Ishikawa (cell line): ENCODE measurements around the gene GALM.

Source experiments
- CEBPB ChIP-seq: IDR thresholded peaks from 2 replicates; pipeline ENCODE4 v1.6.1; 2012
- CREB1 ChIP-seq: IDR thresholded peaks from 2 replicates; pipeline ENCODE4 v1.6.1; 2012; ENCODE audit warnings: low read depth
- EGR1 ChIP-seq: IDR thresholded peaks from 2 replicates; pipeline ENCODE4 v1.6.1; 2012
- EP300 ChIP-seq: IDR thresholded peaks from 2 replicates; pipeline ENCODE4 v1.6.1; 2012; ENCODE audit warnings: borderline replicate concordance
- FOXM1 ChIP-seq: IDR thresholded peaks from 2 replicates; pipeline ENCODE4 v1.6.1; 2012; ENCODE audit warnings: low read depth, borderline replicate concordance
- NFIC ChIP-seq: IDR thresholded peaks from 2 replicates; pipeline ENCODE4 v1.6.1; 2012
- RAD21 ChIP-seq: IDR thresholded peaks from 2 replicates; pipeline ENCODE4 v1.6.1; 2012; ENCODE audit warnings: low read depth
- TAF1 ChIP-seq: IDR thresholded peaks from 2 replicates; pipeline ENCODE4 v1.6.1; 2012; ENCODE audit warnings: low read depth, mild to moderate bottlenecking
- TCF12 ChIP-seq: IDR thresholded peaks from 2 replicates; pipeline ENCODE4 v1.6.1; 2012; ENCODE audit warnings: low read depth
- TEAD4 ChIP-seq: IDR thresholded peaks from 2 replicates; pipeline ENCODE4 v1.6.1; 2012
- YY1 ChIP-seq: IDR thresholded peaks from 2 replicates; pipeline ENCODE4 v1.6.1; 2012; ENCODE audit warnings: low read depth
- ZBTB7A ChIP-seq: IDR thresholded peaks from 2 replicates; pipeline ENCODE4 v1.6.1; 2012; ENCODE audit warnings: low read depth
- TF ChIP-seq, protein P1 (sequence below): IDR thresholded peaks from 2 replicates; pipeline ENCODE4 v1.6.1; 2012
- TF ChIP-seq, protein P2 (sequence below): IDR thresholded peaks from 2 replicates; pipeline ENCODE4 v1.6.1; 2012; ENCODE audit warnings: low read depth, mild to moderate bottlenecking
- TF ChIP-seq, protein P3 (sequence below): IDR thresholded peaks from 2 replicates; pipeline ENCODE4 v1.6.1; 2012

The GALM gene

DNA sequence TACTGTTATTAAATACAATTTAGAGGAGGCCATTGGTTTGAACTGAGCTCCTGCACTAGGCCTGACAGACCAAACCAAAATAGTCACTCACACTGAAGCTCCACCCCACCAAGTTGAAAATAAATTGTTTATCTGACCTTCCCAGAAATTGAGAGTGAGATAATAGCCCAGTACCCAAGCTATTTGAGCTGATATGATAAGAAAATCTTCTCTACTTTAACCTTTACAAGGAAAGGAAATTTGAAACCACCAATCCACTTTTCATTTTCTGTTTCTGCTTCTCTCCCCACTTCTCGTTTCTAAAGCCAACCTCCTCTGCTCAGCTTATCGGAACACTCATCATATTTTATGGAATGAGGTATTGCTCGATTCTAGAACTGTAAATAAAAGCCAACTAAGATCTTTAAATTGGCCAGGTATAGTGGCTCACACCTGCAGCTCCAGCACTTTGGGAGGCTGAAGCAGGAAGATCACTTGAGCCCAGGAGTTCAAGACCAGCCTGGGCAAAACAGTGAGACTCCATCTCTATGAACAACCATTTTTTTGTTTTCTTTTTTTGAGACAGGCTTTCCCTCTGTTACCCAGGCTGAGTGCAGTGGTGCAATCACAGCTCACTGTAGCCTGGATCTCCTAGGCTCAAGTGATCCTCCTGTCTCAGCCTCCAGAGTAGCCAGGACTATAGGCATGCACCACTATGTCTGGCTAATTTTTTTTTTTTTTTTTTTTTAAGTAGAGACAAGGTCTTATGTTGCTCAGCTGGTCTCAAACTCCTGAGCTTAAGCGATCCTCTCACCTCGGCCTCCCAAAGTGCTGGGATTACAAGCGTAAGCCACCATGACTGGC lies 13.3 kb upstream of the GALM start:
- TF ChIP-seq, protein P1, sequence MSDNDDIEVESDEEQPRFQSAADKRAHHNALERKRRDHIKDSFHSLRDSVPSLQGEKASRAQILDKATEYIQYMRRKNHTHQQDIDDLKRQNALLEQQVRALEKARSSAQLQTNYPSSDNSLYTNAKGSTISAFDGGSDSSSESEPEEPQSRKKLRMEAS, result no peak
- TF ChIP-seq, protein P2, sequence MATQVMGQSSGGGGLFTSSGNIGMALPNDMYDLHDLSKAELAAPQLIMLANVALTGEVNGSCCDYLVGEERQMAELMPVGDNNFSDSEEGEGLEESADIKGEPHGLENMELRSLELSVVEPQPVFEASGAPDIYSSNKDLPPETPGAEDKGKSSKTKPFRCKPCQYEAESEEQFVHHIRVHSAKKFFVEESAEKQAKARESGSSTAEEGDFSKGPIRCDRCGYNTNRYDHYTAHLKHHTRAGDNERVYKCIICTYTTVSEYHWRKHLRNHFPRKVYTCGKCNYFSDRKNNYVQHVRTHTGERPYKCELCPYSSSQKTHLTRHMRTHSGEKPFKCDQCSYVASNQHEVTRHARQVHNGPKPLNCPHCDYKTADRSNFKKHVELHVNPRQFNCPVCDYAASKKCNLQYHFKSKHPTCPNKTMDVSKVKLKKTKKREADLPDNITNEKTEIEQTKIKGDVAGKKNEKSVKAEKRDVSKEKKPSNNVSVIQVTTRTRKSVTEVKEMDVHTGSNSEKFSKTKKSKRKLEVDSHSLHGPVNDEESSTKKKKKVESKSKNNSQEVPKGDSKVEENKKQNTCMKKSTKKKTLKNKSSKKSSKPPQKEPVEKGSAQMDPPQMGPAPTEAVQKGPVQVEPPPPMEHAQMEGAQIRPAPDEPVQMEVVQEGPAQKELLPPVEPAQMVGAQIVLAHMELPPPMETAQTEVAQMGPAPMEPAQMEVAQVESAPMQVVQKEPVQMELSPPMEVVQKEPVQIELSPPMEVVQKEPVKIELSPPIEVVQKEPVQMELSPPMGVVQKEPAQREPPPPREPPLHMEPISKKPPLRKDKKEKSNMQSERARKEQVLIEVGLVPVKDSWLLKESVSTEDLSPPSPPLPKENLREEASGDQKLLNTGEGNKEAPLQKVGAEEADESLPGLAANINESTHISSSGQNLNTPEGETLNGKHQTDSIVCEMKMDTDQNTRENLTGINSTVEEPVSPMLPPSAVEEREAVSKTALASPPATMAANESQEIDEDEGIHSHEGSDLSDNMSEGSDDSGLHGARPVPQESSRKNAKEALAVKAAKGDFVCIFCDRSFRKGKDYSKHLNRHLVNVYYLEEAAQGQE, result no peak

DNA sequence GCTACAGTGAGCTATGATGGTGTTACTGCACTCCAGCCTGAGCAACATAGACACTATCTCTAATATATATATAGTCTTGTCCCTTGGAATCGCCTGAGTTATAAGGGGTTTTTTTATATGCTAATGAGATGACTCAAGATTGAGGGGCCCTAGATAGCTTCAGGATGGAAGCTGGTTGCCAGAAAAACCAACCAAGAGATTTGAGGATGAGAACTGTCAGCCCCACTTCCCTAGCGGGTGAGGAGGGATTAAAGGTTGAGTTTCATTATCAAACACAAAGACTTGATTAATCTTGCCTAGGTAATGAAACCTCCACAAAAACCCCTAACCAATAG lies 12.6 kb upstream of the GALM start:
- TF ChIP-seq NFIC, result no peak
- no peak for TF ChIP-seq EP300
- TF ChIP-seq CREB1, result no peak
- no peak for TF ChIP-seq TCF12
- no peak for TF ChIP-seq YY1
- TF ChIP-seq TAF1, result no peak
- TF ChIP-seq CEBPB, result no peak
- TF ChIP-seq RAD21, result no peak
- TF ChIP-seq, protein P2, result no peak
- no peak for TF ChIP-seq ZBTB7A
- no peak for TF ChIP-seq EGR1
- TF ChIP-seq, protein P1, result no peak
- TF ChIP-seq FOXM1, result no peak
- TF ChIP-seq, protein P3, sequence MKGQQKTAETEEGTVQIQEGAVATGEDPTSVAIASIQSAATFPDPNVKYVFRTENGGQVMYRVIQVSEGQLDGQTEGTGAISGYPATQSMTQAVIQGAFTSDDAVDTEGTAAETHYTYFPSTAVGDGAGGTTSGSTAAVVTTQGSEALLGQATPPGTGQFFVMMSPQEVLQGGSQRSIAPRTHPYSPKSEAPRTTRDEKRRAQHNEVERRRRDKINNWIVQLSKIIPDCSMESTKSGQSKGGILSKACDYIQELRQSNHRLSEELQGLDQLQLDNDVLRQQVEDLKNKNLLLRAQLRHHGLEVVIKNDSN, result no peak
- TF ChIP-seq TEAD4, result no peak

DNA sequence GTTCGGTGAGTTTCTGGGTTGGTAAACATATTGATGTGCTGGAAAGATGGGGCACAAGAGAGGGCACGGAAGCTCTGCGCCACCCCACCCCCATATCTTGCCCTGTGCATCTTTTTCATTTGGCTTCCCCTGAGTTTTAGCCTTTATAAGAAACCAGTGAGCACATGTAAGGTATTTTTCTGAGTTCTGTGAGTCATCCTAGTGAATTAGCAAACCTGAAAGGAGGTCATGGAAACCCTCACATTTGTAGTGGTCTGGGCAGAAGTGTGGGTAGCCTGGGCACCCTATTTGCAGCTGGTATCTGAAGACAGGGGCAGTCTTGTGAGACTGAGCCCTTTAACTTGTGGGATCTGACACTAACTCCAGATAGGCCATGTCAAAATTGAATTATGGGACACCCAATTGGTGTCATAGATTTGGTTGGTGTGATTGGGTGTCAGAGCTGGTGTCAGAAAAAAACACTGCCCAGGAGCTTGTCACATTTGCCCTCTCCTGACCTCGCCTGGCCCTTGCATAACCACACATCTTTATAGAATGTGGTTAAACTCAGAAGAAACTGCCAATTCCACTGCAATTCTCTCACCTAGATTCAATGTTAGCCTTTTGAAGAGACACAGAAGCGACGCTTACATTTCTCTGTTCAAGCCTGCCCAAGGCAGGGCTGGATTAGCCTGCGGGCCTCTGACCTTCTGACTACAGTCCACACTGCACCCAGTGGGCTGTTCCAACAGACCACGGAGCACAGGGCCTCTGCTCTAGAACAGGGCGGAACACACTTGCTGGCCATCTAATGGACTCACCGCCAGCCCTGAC lies 12.0 kb upstream of the GALM start:
- TF ChIP-seq TEAD4 (no peak), TCF12 (no peak), ZBTB7A (no peak), EP300 (no peak), CEBPB (no peak), TAF1 (no peak), CREB1 (no peak), YY1 (no peak)
- TF ChIP-seq, protein P1, result no peak
- TF ChIP-seq, protein P3, result no peak
- TF ChIP-seq, protein P2, result no peak
